ENCODE measurements around the gene KCNQ5.

The KCNQ5 gene

DNA sequence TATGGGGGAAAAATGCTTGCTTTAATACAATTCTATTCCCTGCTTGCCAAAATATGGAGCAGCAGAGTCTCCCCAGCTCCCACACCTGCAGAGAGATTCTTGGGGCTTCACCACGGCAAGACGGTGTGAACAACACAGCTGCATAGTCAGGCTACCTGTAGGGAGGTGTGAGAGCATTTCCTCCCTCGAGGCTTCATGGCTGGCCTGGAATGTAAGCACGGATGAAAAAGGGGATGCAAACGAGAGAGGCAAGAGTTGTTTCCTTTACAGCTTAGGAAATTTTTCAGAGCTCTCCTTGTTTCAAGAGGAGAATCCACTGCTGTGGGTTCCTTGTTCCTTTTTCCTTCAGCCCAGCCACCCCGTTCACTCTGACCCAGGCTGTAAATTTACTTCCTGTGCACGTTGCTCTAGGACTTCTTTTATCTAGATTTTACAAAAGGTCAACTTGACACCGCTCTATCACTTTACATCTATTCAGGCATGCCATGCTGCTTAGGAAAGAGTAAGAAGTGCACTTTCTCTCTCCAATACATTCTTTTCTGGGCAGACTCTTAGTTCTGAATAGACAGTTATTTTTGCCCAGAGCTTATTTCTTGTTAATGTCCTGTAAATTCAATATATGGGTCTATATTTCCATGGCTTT, 406.4 kb downstream of the KCNQ5 start:
- no peak for DNase-seq

- no peak for DNase-seq
Observed at GRCh38 chr6:73028893-73029450, 407.1 kb downstream of the KCNQ5 start.

DNA sequence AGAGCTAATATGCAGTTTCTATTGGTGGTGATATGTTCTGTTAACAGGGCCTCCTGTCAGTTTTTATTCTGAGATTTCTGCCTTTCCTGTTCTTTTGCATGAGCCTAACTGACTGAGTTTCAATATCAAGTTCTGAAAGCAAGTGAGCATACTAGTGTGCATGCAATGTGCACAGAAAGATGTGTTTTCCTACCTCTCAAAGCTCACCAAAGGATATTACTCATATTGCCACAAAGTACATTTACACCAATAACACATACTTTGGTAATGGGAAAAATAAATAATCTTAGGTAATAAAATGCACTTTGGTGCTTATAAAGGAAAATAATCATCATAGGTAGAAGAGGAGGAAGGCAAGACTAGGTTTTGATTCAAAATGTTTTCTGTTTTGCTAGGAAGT, 408.4 kb downstream of the KCNQ5 start:
- DNase-seq, result no peak

- no peak for DNase-seq
Observed at GRCh38 chr6:73030791-73031782, 409.2 kb downstream of the KCNQ5 start.

GRCh38 chr6:73032586-73032985, 410.7 kb downstream of the KCNQ5 start:
- DNase-seq, result no peak

DNA sequence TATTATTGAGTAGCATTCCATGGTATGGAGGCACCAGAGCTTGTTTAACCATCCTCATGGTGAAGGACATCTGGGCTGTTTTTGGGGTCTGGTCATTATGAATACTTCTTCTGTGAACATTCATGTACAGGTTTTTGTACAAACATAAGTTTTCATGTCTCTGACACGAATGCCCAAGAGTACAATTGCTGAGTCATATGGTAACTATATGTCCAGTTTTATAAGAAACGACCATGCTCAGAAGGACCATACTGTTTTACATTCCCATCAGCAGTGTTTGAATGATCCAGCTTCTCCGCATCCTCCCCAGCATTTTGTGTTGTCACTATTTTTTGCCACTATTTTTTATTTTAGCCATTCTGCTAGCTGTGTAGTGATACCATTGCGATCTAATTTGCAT, 414.8 kb downstream of the KCNQ5 start:
- no peak for DNase-seq

- no peak for DNase-seq
Observed at GRCh38 chr6:73041051-73041450, 419.2 kb downstream of the KCNQ5 start.

DNA sequence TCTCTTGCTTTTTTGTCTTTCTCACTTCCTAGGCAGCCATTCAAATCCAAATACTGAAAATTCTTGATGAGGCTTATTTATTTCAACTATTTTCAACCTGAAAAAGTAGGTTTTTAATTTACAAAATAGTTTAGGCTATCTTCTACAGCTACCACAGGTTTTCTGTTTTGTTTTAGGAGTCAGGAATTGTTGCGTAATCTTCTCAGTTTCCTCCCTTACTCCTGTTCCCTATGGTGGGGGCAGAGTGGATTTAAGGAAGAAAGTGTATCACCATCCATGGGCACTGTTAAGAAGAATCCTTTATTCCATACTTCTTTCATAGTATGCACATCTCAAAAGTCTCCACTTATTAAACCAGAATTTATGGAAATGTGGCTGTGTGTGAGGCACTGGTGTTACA, 421.0 kb downstream of the KCNQ5 start:
- DNase-seq, result no peak

- no peak for DNase-seq
Observed at GRCh38 chr6:73043446-73043845, 421.6 kb downstream of the KCNQ5 start.

GRCh38 chr6:73045609-73046008, 423.7 kb downstream of the KCNQ5 start:
- DNase-seq, result no peak

- no peak for DNase-seq
Observed at GRCh38 chr6:73047801-73048200, 425.9 kb downstream of the KCNQ5 start.

GRCh38 chr6:73049971-73050594, 428.2 kb downstream of the KCNQ5 start:
- no peak for DNase-seq

DNA sequence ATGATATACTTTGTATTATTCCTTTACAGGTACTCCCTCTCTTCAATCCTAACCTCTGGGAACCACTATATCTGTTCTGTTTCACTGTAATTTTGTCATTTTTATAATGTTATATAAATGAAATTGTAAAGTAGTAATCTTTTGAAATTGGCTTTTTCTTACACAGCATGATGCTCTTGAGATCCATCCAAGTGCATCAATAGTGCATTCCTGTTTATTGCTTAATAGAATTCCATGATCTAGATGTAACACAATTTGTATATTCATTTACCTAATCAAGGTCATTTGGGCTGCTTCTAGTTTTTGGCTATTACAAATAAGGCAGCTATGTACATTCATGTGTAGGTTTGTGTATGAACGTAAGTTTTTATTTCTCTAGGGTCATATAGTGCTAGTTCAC, 428.8 kb downstream of the KCNQ5 start:
- DNase-seq, result no peak

- DNase-seq, result no peak
Observed at GRCh38 chr6:73051147-73051546, 429.3 kb downstream of the KCNQ5 start.

DNA sequence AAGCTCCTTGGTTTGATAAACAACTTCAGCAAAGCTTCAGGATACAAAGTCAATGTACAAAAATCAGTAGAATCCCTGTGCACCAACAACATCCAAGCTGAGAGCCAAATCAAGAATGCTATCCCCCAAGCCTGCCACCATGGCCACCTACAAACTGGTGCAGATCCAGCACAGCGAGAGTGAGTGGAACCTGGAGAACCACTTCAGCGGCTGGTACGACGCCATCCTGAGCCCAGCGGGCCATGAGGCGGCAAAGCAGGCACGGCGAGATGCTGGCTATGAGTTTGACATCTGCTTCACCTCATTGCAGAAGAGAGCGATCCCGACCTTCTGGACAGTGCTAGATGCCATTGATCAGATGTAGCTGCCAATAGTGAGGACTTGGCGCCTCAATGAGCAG, 433.1 kb downstream of the KCNQ5 start:
- no peak for DNase-seq

- DNase-seq, result no peak
Observed at GRCh38 chr6:73058736-73059135, 436.9 kb downstream of the KCNQ5 start.

DNA sequence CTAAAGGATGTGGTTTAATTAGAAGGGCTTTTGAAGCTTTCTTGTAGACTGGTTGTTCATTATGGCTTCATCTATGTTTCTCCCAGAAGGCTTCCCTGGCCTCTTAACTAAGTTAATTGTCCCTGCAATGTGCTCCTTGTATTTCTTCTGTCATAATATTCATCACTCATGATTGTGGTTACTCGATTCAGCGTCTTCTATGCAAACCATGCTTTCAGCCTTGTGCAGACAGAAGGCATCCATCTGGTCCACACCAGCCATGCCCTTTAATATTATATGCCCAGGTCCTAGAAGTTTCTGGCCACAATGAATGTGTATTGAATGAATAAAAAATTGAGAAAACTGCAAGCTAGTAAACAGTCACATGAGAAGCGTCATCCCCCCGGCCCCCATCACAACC, 440.3 kb downstream of the KCNQ5 start:
- no peak for DNase-seq

GRCh38 chr6:73062837-73063236, 441.0 kb downstream of the KCNQ5 start:
- DNase-seq, result no peak

- DNase-seq, result no peak
Observed at GRCh38 chr6:73064266-73064665, 442.4 kb downstream of the KCNQ5 start.

DNA sequence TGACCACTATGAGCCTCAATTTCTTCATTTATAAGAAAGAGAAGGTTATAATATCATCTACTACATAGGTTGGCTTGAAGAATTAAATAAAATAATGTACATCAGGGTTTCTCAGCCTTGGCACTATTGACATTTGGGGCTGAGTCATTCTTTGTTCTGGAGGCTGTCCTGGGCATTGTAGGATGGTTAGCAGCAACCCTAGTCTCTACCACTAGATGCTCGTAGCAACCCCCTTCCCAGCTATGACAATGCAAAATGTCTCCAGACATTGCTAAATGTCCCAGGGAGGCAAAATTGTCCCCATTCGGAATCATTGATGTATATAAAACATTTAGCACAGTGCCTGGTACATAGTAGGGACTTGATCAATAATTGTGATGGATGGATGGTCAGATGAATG, 451.4 kb downstream of the KCNQ5 start:
- DNase-seq, result no peak

GRCh38 chr6:73074175-73074574, 452.3 kb downstream of the KCNQ5 start:
- no peak for DNase-seq

DNA sequence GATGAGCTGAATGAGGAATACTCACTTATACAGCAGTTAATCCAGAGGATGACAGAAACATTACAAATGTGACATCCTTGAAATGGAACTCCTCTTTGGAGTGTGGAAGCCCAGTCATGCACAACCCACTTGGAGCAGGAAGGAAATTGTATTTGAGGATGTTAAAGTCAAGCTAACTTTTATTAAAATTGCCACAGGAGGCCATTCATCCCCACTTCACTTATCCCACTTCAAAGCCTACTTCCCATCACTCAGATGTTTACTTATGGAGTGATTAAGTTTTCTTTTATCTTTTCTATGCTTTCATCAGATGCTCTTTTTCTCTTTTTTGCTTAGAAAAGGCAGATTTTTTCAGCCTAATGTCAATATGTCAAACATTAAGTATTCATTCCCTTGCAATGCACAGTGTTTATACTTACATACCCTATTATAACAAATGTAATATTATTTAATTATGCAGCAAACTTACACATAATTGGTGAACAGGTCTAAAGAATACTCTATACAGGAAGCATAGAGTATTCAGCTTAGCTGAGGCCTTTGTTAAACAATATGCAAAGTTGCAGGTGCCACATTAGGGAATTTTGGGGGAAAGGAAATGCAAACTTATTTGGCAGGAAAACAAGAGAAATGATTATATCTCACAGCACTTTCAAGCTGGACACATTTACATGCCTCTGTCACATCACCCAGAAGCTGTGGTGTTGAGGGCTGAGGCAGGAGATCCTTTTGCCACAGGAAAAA, 454.5 kb downstream of the KCNQ5 start:
- DNase-seq, result no peak

All from NCI-H1436 treated with DMSO at 0.1 percent for 48 hours (cell line).